PC-9 (cell line): Measurements from ENCODE around the gene ARSD.

Experiments used
- CTCF ChIP-seq: fragments of 200-600 bp; sonication (generic); conservative IDR thresholded peaks from 2 replicates; pipeline ENCODE4 v1.6.1; 2017; ENCODE audit warnings: mixed run types, antibody characterized with exemption, mild to moderate bottlenecking, moderate library complexity
- EZH2 ChIP-seq: fragments of 200-600 bp; sonication (generic); IDR thresholded peaks from 2 replicates; pipeline ENCODE4 v1.8.0; 2017; ENCODE audit warnings: antibody characterized with exemption, low read depth

GRCh38 chrX:2974961-2975360, 45.8 kb upstream of the ARSD start:
- no peak for TF ChIP-seq CTCF
- no peak for TF ChIP-seq EZH2
